ENCODE measurements around the gene SLC2A13. TPM values are rescaled to one million over a fixed set of nuclear protein-coding genes. Genes with fewer than 3 reads are reported as not detected.
"Not testable (repeated sequence)": the region's sequence is repeated elsewhere in the genome, so short reads cannot be mapped to it uniquely, and the experiment has no call there.

The SLC2A13 gene
- total RNA-seq, 1 donor from 2014 or later, result 8.4 TPM

DNA sequence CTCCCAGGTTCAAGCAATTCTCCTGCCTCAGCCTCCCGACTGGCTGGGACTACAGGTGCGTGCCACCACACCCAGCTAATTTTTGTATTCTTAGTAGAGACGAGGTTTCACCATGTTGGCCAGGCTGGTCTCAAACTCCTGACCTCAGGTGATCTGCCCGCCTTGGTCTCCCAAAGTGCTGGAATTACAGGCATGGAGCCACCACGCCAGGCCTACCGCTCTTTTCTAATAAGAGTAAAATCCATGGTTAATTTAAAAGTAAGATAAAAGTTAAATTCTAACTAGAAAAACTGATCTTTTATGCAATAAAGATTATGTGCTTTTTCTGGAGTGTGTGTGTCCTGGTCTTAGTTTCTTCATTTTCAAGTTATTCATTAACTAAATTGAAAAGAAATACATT, 212.5 kb downstream of the SLC2A13 start:
- H3K27me3 ChIP-seq (ENCODE audit: control insufficient read depth in 3 of 3, insufficient read depth in 3 of 3, low read length in 3 of 3); H3K9me3 ChIP-seq (ENCODE audit: control insufficient read depth in 3 of 3, low read length in 3 of 3); H3K36me3 ChIP-seq (ENCODE audit: control insufficient read depth in 3 of 3, insufficient read depth in 3 of 3, low read length in 3 of 3); H3K4me1 ChIP-seq (ENCODE audit: control insufficient read depth in 3 of 3, insufficient read depth in 3 of 3, low read length in 3 of 3); H3K9ac ChIP-seq (ENCODE audit: low read depth in 1 of 3, low read length in 3 of 3); H3K4me3 ChIP-seq (ENCODE audit: low read length in 3 of 3); H3K27ac ChIP-seq (ENCODE audit: low read depth, low read length): not testable (repeated sequence)

DNA sequence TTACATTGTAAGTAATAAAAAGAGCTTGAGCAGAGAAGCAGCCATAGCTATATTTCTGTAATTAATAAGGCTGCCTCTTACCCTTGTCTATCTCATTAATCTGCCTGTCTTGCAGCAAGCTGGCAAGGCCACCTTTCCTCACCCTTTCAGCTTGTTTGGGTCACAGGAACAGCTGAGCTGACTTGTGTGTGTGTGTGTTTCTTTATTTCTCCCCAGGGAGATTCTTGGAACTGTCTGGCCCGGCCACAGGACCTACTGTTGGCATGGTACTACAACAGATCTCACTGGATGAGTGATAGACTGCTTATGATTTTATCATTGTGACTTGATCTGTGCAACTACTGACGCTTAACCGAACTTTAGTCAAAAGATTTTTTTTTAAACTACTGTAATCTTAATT, 213.7 kb downstream of the SLC2A13 start:
- H3K4me3 ChIP-seq (ENCODE audit: low read length in 3 of 3), result no peak overlapping the region
- no peaks in the 10 kb centered on the region for H3K36me3 ChIP-seq (ENCODE audit: control insufficient read depth in 3 of 3, insufficient read depth in 3 of 3, low read length in 3 of 3)
- H3K27ac ChIP-seq (ENCODE audit: low read depth, low read length), result no peak overlapping the region
- no peaks in the 10 kb centered on the region for H3K9me3 ChIP-seq (ENCODE audit: control insufficient read depth in 3 of 3, low read length in 3 of 3)
- no peaks in the 10 kb centered on the region for H3K27me3 ChIP-seq (ENCODE audit: control insufficient read depth in 3 of 3, insufficient read depth in 3 of 3, low read length in 3 of 3)
- H3K9ac ChIP-seq (ENCODE audit: low read depth in 1 of 3, low read length in 3 of 3), result no peak overlapping the region
- peaks cover 0 to 3% (median 0%) of the 10 kb centered on the region in 3 donors for H3K4me1 ChIP-seq (ENCODE audit: control insufficient read depth in 3 of 3, insufficient read depth in 3 of 3, low read length in 3 of 3)

DNA sequence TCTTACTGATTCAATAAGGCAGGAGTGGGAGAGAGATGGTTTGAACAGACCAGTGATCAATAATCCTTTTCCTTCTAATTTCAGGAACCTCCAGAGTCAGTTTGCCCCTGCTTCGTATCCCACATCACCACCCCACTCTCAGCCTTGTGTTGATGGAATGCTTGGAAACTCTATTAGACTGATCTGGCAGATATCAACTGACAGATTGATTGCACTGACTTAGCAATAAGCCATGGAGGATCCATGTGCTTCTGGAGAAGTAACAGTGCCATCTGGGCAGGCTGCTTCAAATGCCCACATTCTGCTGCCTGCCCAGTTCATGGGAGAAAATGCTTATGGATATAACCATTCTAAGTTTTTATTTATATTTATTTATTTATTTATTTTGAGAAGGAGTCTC, 218.0 kb downstream of the SLC2A13 start:
- no peaks in the 10 kb centered on the region for H3K36me3 ChIP-seq (ENCODE audit: control insufficient read depth in 3 of 3, insufficient read depth in 3 of 3, low read length in 3 of 3)
- H3K9me3 ChIP-seq (ENCODE audit: control insufficient read depth in 3 of 3, low read length in 3 of 3), result no peaks in the 10 kb centered on the region
- H3K27ac ChIP-seq (ENCODE audit: low read depth, low read length), result no peak overlapping the region
- no peak overlapping the region for H3K4me3 ChIP-seq (ENCODE audit: low read length in 3 of 3)
- no peak overlapping the region for H3K9ac ChIP-seq (ENCODE audit: low read depth in 1 of 3, low read length in 3 of 3)
- H3K27me3 ChIP-seq (ENCODE audit: control insufficient read depth in 3 of 3, insufficient read depth in 3 of 3, low read length in 3 of 3), result no peaks in the 10 kb centered on the region
- peaks cover 0 to 3% (median 0%) of the 10 kb centered on the region in 3 donors for H3K4me1 ChIP-seq (ENCODE audit: control insufficient read depth in 3 of 3, insufficient read depth in 3 of 3, low read length in 3 of 3)

DNA sequence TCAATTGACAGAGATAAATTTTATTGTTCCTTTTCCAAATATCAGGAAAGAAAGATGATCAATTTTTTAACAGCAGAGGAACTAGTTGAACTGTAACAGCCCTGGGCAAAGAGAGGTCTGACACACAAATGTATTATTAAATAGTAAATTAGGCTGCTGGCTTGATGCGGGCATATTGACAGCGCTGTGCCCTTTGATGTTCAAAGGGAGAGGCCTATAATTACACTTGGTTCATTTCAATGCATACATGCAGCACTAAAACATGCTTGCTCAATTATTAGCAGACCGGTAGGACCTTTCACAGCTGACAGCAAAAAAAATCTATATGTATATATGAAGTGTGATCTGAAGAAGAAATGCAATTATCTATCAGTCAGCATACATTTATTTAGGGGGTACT, 219.8 kb downstream of the SLC2A13 start:
- H3K36me3 ChIP-seq (ENCODE audit: control insufficient read depth in 3 of 3, insufficient read depth in 3 of 3, low read length in 3 of 3), result no peaks in the 10 kb centered on the region
- H3K9me3 ChIP-seq (ENCODE audit: control insufficient read depth in 3 of 3, low read length in 3 of 3), result no peaks in the 10 kb centered on the region
- H3K27ac ChIP-seq (ENCODE audit: low read depth, low read length), result no peak overlapping the region
- no peaks in the 10 kb centered on the region for H3K4me1 ChIP-seq (ENCODE audit: control insufficient read depth in 3 of 3, insufficient read depth in 3 of 3, low read length in 3 of 3)
- H3K27me3 ChIP-seq (ENCODE audit: control insufficient read depth in 3 of 3, insufficient read depth in 3 of 3, low read length in 3 of 3), result no peaks in the 10 kb centered on the region
- H3K4me3 ChIP-seq (ENCODE audit: low read length in 3 of 3), result no peak overlapping the region
- H3K9ac ChIP-seq (ENCODE audit: low read depth in 1 of 3, low read length in 3 of 3), result no peak overlapping the region

DNA sequence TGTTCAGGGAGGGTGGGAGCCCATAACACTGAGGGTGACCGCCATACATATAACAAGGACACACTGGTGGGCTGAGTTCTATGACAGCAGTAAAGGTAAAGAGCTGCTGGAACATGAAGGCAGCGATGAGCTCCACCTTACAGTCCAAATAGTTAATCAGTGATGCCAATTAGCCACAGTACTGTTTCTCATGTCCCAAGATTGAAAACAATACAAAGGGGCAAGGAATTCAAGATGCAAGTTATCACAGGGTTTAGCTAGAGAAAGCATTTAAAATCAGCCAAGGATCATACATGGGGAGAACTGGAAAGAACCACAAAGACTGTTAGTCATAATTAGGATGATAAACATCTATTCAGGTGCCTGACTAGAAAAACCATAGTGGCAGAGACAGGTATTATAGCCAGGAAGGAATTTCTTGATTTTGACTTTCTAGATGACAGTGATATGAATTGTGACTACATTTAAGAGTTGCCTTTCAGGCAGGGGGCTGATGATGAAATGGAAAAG, 221.2 kb downstream of the SLC2A13 start:
- H3K4me3 ChIP-seq (ENCODE audit: low read length in 3 of 3), result no peak overlapping the region
- H3K4me1 ChIP-seq (ENCODE audit: control insufficient read depth in 3 of 3, insufficient read depth in 3 of 3, low read length in 3 of 3), result no peaks in the 10 kb centered on the region
- no peaks in the 10 kb centered on the region for H3K36me3 ChIP-seq (ENCODE audit: control insufficient read depth in 3 of 3, insufficient read depth in 3 of 3, low read length in 3 of 3)
- H3K27me3 ChIP-seq (ENCODE audit: control insufficient read depth in 3 of 3, insufficient read depth in 3 of 3, low read length in 3 of 3), result no peaks in the 10 kb centered on the region
- no peak overlapping the region for H3K9ac ChIP-seq (ENCODE audit: low read depth in 1 of 3, low read length in 3 of 3)
- no peak overlapping the region for H3K27ac ChIP-seq (ENCODE audit: low read depth, low read length)
- no peaks in the 10 kb centered on the region for H3K9me3 ChIP-seq (ENCODE audit: control insufficient read depth in 3 of 3, low read length in 3 of 3)

DNA sequence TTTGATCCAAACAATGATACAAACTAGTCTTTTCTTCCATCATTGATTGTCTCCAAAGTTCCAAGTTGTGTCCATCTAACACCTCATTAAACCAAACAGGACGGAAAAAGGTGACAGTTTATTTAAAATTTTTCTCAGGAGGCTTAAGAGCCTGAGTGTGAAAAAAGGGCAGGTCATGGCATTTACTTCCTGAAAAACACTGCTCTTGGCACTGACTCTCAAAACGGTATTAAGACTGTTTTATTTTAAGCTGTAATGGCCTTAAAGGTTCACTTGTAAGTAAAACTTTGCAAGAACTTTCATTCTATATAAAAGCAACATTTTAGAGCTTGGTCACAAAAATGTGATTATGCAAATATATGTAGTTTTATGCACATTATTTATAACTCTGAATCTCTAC, 222.5 kb downstream of the SLC2A13 start:
- H3K9ac ChIP-seq (ENCODE audit: low read depth in 1 of 3, low read length in 3 of 3), result no peak overlapping the region
- no peaks in the 10 kb centered on the region for H3K9me3 ChIP-seq (ENCODE audit: control insufficient read depth in 3 of 3, low read length in 3 of 3)
- no peaks in the 10 kb centered on the region for H3K4me1 ChIP-seq (ENCODE audit: control insufficient read depth in 3 of 3, insufficient read depth in 3 of 3, low read length in 3 of 3)
- H3K36me3 ChIP-seq (ENCODE audit: control insufficient read depth in 3 of 3, insufficient read depth in 3 of 3, low read length in 3 of 3), result no peaks in the 10 kb centered on the region
- H3K27ac ChIP-seq (ENCODE audit: low read depth, low read length), result no peak overlapping the region
- no peaks in the 10 kb centered on the region for H3K27me3 ChIP-seq (ENCODE audit: control insufficient read depth in 3 of 3, insufficient read depth in 3 of 3, low read length in 3 of 3)
- no peak overlapping the region for H3K4me3 ChIP-seq (ENCODE audit: low read length in 3 of 3)

DNA sequence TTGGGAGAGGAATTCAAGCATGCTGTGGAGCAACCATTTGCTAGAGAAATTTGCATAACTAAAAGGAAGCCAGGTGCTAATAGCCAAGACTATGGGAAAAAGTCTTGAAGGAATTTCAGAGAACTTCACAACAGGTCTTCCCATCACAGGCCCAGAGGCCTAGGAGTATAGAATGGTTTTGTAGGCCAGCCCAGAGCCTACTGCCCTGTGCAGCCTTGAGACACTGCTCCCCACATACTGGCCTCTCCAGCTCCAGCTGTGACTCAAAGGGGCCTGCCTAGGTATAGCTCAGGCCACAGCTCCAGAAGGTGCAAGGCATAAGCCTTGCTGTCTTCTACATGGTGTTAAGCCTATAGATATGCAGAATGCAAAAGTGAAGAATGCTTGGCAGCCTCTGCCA, 227.1 kb downstream of the SLC2A13 start:
- Histone ChIP-seq H3K4me3 (ENCODE audit: low read length in 3 of 3) (no peak overlapping the region), H3K9ac (ENCODE audit: low read depth in 1 of 3, low read length in 3 of 3) (no peak overlapping the region)

DNA sequence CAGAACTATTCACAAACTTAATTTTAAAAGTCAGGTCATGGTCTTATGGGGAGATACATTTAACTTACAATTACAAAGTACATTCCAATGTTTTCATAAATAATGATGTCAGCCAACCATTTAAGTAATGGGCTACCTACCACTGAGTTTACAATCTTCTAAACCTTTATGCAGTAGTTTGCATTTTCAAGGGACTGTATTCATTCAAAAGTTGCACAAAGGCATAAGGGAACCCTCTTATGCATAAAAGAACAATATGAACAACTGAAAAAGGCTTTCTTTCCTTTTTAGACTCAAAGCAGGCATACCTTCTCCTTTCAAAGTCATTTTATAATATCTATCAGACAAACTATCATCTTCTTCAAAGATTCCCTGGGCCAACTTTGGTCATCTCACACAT, 230.2 kb downstream of the SLC2A13 start:
- no peak overlapping the region for H3K4me3 ChIP-seq (ENCODE audit: low read length in 3 of 3)
- H3K36me3 ChIP-seq (ENCODE audit: control insufficient read depth in 3 of 3, insufficient read depth in 3 of 3, low read length in 3 of 3), result no peaks in the 10 kb centered on the region
- no peaks in the 10 kb centered on the region for H3K4me1 ChIP-seq (ENCODE audit: control insufficient read depth in 3 of 3, insufficient read depth in 3 of 3, low read length in 3 of 3)
- H3K27me3 ChIP-seq (ENCODE audit: control insufficient read depth in 3 of 3, insufficient read depth in 3 of 3, low read length in 3 of 3), result no peaks in the 10 kb centered on the region
- no peak overlapping the region for H3K9ac ChIP-seq (ENCODE audit: low read depth in 1 of 3, low read length in 3 of 3)
- no peaks in the 10 kb centered on the region for H3K9me3 ChIP-seq (ENCODE audit: control insufficient read depth in 3 of 3, low read length in 3 of 3)
- H3K27ac ChIP-seq (ENCODE audit: low read depth, low read length), result no peak overlapping the region

More for the DNA sequence above, 227.1 kb downstream of the SLC2A13 start:
- Histone ChIP-seq H3K36me3 (ENCODE audit: control insufficient read depth in 3 of 3, insufficient read depth in 3 of 3, low read length in 3 of 3) (no peaks in the 10 kb centered on the region), H3K27me3 (ENCODE audit: control insufficient read depth in 3 of 3, insufficient read depth in 3 of 3, low read length in 3 of 3) (no peaks in the 10 kb centered on the region), H3K27ac (ENCODE audit: low read depth, low read length) (no peak overlapping the region), H3K4me1 (ENCODE audit: control insufficient read depth in 3 of 3, insufficient read depth in 3 of 3, low read length in 3 of 3) (no peaks in the 10 kb centered on the region), H3K9me3 (ENCODE audit: control insufficient read depth in 3 of 3, low read length in 3 of 3) (no peaks in the 10 kb centered on the region)

DNA sequence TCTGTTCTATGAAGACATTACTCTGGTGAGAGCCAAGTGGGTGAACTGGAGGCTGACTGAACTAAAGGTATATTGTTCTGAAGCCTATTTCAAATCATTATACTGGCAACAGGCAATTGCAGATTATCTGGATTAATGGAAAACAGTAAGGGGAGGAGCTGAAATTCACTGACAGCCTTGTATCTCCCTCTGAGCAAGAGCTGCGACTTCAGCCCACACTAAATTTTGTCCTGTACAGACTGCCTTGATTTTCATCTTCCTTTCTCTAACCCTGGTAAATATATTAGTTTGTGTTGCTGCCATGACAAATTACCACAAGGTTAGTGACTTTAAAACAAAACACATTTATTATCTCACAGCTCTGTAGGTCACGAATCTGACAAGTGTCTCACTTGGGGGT, 231.1 kb downstream of the SLC2A13 start:
- Histone ChIP-seq H3K4me1 (ENCODE audit: control insufficient read depth in 3 of 3, insufficient read depth in 3 of 3, low read length in 3 of 3) (no peaks in the 10 kb centered on the region), H3K27me3 (ENCODE audit: control insufficient read depth in 3 of 3, insufficient read depth in 3 of 3, low read length in 3 of 3) (no peaks in the 10 kb centered on the region), H3K4me3 (ENCODE audit: low read length in 3 of 3) (no peak overlapping the region), H3K36me3 (ENCODE audit: control insufficient read depth in 3 of 3, insufficient read depth in 3 of 3, low read length in 3 of 3) (no peaks in the 10 kb centered on the region), H3K9ac (ENCODE audit: low read depth in 1 of 3, low read length in 3 of 3) (no peak overlapping the region), H3K9me3 (ENCODE audit: control insufficient read depth in 3 of 3, low read length in 3 of 3) (no peaks in the 10 kb centered on the region), H3K27ac (ENCODE audit: low read depth, low read length) (no peak overlapping the region)

DNA sequence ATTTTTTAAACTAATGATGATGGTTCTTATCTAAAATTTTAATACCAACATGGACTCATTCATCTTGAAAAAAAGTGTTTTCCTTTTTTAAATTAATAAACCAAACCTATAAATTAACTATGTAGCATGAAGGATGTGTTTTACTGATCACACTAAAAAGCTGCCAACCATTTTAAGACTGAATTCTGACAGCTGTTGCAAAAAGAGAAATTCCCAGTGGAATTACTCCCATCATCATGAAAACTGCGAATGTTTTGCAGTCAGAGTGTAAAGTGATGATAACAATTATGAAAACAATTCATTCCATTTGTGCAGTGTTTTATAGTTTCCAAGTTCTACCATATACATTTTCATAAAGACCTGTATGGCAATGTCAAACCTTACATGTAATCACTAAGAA, 232.8 kb downstream of the SLC2A13 start:
- H3K4me1 ChIP-seq (ENCODE audit: control insufficient read depth in 3 of 3, insufficient read depth in 3 of 3, low read length in 3 of 3), result no peaks in the 10 kb centered on the region
- no peaks in the 10 kb centered on the region for H3K27me3 ChIP-seq (ENCODE audit: control insufficient read depth in 3 of 3, insufficient read depth in 3 of 3, low read length in 3 of 3)
- H3K9me3 ChIP-seq (ENCODE audit: control insufficient read depth in 3 of 3, low read length in 3 of 3), result no peaks in the 10 kb centered on the region
- H3K4me3 ChIP-seq (ENCODE audit: low read length in 3 of 3), result no peak overlapping the region
- no peak overlapping the region for H3K27ac ChIP-seq (ENCODE audit: low read depth, low read length)
- H3K9ac ChIP-seq (ENCODE audit: low read depth in 1 of 3, low read length in 3 of 3), result no peak overlapping the region
- H3K36me3 ChIP-seq (ENCODE audit: control insufficient read depth in 3 of 3, insufficient read depth in 3 of 3, low read length in 3 of 3), result no peaks in the 10 kb centered on the region

DNA sequence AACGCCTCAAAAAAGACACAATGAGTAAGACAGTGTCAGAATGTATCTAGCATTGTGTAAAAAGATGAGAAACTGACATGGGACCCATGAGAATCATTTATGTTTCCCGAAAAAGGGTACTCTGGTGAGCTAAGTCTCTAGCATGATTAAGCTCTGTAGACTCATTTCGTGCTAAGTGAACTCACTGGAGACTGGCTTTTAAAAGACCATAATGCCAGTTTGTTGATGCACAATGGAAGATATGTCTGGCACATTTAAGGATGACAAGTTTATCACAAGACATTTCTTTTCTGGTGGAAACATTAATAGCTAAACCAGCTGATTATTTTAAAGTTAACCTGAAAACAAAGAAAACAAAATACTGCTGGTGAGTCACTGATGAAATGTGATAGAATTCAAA, 233.5 kb downstream of the SLC2A13 start:
- H3K4me1 ChIP-seq (ENCODE audit: control insufficient read depth in 3 of 3, insufficient read depth in 3 of 3, low read length in 3 of 3), result no peaks in the 10 kb centered on the region
- H3K4me3 ChIP-seq (ENCODE audit: low read length in 3 of 3), result no peak overlapping the region
- no peaks in the 10 kb centered on the region for H3K9me3 ChIP-seq (ENCODE audit: control insufficient read depth in 3 of 3, low read length in 3 of 3)
- H3K27ac ChIP-seq (ENCODE audit: low read depth, low read length), result no peak overlapping the region
- no peaks in the 10 kb centered on the region for H3K27me3 ChIP-seq (ENCODE audit: control insufficient read depth in 3 of 3, insufficient read depth in 3 of 3, low read length in 3 of 3)
- H3K9ac ChIP-seq (ENCODE audit: low read depth in 1 of 3, low read length in 3 of 3), result no peak overlapping the region
- no peaks in the 10 kb centered on the region for H3K36me3 ChIP-seq (ENCODE audit: control insufficient read depth in 3 of 3, insufficient read depth in 3 of 3, low read length in 3 of 3)
